ENCODE data around the gene PCP4L1. TPM values are rescaled to one million over a fixed set of nuclear protein-coding genes. Genes with fewer than 3 reads are reported as not detected.
"Not testable (repeated sequence)": the region's sequence is repeated elsewhere in the genome, so short reads cannot be mapped to it uniquely, and the experiment has no call there.

PCP4L1 gene
- total RNA-seq, 1 donor from 2014 or later, result 0.25 TPM

DNA sequence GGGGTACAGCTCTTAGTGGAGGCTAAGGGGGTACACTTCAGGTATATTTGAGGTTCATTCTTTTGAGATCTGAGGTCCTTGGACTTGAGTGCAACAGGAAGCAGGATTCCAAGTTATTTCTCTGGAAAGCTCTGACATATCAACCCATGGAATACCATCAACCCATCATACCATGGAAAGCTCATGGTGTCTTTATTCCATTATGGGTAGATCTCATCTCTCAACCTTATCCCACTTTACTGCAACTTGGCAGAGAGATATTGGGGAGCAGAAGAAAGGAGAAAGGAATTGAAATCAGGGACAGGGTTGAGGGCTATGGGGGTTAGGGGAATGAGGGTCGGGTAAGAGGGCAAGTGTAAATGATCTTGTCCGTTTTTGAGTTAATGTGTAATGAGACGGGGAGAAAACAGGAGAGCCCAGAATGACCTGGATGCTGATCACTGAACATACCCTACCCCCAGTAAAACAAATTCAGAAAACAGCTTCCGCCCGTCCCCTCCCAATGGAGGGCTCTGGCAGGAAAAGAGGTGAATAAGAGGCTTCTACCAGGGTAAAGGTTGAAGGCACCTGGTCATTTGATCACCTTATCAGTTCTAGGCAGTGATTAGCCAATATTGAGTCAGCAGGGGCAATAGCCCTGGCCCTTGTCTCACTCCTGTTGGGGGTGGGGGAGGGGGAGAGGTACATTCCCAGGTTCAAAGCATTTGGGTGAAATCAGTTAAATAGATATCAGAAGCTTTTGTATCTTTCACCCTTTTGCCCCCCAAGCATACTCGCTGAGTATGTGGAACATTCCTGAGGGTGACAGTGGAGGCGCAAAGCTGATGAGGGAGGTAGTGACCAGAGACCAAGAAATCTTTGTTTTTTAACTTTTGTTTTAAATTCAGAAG is 34.5 kb upstream of the PCP4L1 start:
- no peaks in the 10 kb centered on the region for H3K9me3 Mint-ChIP-seq
- no peak overlapping the region for H3K4me3 Mint-ChIP-seq
- H3K4me1 Mint-ChIP-seq, result peaks cover 20% of the 10 kb centered on the region
- DNase-seq (ENCODE audit: low spot score in 2 of 2, unreplicated experiment in 2 of 2), result no peak
- H3K27ac Mint-ChIP-seq, result no peak overlapping the region
- TF ChIP-seq, protein P1, sequence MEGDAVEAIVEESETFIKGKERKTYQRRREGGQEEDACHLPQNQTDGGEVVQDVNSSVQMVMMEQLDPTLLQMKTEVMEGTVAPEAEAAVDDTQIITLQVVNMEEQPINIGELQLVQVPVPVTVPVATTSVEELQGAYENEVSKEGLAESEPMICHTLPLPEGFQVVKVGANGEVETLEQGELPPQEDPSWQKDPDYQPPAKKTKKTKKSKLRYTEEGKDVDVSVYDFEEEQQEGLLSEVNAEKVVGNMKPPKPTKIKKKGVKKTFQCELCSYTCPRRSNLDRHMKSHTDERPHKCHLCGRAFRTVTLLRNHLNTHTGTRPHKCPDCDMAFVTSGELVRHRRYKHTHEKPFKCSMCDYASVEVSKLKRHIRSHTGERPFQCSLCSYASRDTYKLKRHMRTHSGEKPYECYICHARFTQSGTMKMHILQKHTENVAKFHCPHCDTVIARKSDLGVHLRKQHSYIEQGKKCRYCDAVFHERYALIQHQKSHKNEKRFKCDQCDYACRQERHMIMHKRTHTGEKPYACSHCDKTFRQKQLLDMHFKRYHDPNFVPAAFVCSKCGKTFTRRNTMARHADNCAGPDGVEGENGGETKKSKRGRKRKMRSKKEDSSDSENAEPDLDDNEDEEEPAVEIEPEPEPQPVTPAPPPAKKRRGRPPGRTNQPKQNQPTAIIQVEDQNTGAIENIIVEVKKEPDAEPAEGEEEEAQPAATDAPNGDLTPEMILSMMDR (IDR thresholded peaks at IDR 0.05; ENCODE audit: unreplicated experiment), result no peak
- H3K27me3 Mint-ChIP-seq (ENCODE audit: low read depth), result no peaks in the 10 kb centered on the region
- H3K36me3 Mint-ChIP-seq, result peaks cover 4% of the 10 kb centered on the region

DNA sequence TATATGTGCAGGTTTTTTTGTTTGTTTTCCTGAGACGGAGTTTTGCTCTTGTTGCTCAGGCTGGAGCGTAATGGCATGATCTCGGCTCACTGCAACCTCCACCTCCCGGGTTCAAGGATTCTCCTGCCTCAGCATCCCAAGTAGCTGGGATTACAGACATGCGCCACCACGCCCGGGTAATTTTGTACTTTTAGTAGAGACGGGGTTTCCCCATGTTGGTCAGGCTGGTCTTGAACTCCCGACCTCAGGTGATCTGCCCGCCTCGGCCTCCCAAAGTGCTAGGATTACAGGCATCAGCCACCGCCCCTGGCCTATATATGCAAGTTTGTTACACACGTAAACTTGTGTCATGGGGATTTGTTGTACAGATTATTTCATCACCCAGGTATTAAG is 33.9 kb upstream of the PCP4L1 start:
- not testable (repeated sequence) for H3K27me3 Mint-ChIP-seq (ENCODE audit: low read depth); H3K36me3 Mint-ChIP-seq; H3K4me3 Mint-ChIP-seq; H3K27ac Mint-ChIP-seq; DNase-seq (ENCODE audit: low spot score in 2 of 2, unreplicated experiment in 2 of 2); H3K9me3 Mint-ChIP-seq
- peaks cover 20% of the 10 kb centered on the region for H3K4me1 Mint-ChIP-seq

DNA sequence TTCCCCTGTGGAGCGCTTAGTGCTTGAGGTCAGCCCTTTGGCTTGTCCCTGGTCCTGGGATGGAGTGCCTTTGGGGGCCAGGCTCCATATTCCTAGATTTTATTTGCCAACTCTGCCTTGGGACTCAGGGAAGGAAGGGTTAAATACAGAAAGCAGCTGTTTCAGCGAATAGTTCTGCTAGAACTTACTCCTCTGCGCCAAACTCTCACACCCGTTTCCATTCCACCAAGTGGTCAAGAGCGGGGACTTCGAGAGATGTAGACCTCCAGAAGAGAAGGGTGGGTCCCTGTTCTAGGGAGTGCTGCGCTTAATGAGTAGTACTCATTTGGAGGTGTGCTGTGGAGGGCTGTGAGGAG is 33.4 kb upstream of the PCP4L1 start:
- Mint-ChIP-seq H3K36me3 (peaks cover 4% of the 10 kb centered on the region), H3K4me1 (peaks cover 20% of the 10 kb centered on the region), H3K9me3 (no peaks in the 10 kb centered on the region), H3K27me3 (ENCODE audit: low read depth) (no peaks in the 10 kb centered on the region), H3K27ac (peak overlapping the region; percentile 10), H3K4me3 (peak overlapping the region; percentile 99)
- TF ChIP-seq, protein P1 (IDR thresholded peaks at IDR 0.05; ENCODE audit: unreplicated experiment), result no peak
- no peak for DNase-seq (ENCODE audit: low spot score in 2 of 2, unreplicated experiment in 2 of 2)

DNA sequence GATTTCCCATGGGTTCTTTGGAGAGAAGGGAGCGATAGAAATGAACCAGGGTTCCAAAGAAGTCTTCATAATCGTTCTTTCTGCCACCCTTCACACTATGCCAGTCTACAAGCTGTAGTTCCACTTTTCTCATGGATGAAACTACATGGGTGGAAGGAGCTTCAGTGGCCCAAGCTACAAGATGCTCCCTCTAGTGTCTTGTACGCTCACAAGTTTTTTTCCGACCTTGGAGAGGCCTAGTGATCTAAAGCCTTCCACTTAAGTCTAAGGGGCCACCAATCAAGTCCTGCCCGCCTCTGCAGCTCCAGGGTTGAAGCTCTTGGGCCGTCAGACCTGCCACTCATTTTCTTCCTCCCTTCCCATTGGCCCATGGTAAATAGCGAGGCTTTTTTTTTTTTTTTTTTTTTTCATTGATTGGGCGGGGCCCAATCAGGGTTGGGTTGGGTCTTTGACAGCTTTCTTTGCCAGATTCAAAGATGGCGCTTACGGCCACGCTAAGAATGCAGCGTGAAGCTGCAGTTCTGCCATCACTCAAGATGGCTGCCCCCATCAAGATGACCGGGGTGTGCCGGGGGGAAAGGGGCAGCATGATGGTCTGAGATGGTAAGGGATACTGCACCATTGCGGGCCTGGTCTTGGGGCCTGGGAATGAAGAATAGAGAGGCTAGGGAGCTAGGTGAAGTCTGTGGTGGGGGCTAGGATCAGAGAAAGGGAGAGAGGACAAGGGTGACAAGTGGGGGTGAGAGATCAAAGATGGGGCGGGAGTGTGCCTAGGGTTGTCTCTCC is 32.8 kb upstream of the PCP4L1 start, which contains the start of gene TOMM40L:
Gene TOMM40L, plus strand, starts transcription at position 527 of the 786 bp plus-strand sequence. CDS start 430 bp downstream, outside the sequence.
- Mint-ChIP-seq H3K9me3 (no peaks in the 10 kb centered on the region), H3K27ac (peak within 1 kb of the TSS; percentile 93), H3K36me3 (peaks cover 4% of the 10 kb centered on the region), H3K27me3 (ENCODE audit: low read depth) (no peaks in the 10 kb centered on the region), H3K4me1 (peaks cover 20% of the 10 kb centered on the region), H3K4me3 (peak within 1 kb of the TSS; percentile 99)
- TF ChIP-seq, protein P1 (IDR thresholded peaks at IDR 0.05; ENCODE audit: unreplicated experiment), result no peak
- peak; percentile 68 to 81 for DNase-seq (ENCODE audit: low spot score in 2 of 2, unreplicated experiment in 2 of 2)

DNA sequence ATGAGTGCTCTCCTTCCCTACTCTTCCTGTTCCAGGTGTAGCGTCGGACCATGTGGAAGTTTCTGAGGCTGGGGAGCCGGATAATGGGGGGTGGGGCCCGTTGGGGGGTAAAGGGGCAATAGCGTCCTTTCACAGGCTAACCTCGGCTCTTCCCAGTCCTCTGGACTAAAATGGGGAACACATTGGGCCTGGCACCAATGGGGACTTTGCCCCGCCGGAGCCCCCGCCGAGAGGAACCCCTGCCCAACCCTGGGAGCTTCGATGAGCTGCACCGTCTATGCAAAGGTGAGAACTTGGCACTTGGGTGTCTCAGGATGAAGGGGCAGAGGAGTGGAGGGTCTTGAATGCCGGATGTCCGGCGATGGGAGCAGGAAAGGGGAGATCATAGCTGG is 32.2 kb upstream of the PCP4L1 start:
- H3K9me3 Mint-ChIP-seq, result no peaks in the 10 kb centered on the region
- H3K27ac Mint-ChIP-seq, result no peak overlapping the region
- TF ChIP-seq, protein P1 (IDR thresholded peaks at IDR 0.05; ENCODE audit: unreplicated experiment), result no peak
- peak overlapping the region; percentile 99 for H3K4me3 Mint-ChIP-seq
- peaks cover 4% of the 10 kb centered on the region for H3K36me3 Mint-ChIP-seq
- no peak for DNase-seq (ENCODE audit: low spot score in 2 of 2, unreplicated experiment in 2 of 2)
- no peaks in the 10 kb centered on the region for H3K27me3 Mint-ChIP-seq (ENCODE audit: low read depth)
- peaks cover 20% of the 10 kb centered on the region for H3K4me1 Mint-ChIP-seq

DNA sequence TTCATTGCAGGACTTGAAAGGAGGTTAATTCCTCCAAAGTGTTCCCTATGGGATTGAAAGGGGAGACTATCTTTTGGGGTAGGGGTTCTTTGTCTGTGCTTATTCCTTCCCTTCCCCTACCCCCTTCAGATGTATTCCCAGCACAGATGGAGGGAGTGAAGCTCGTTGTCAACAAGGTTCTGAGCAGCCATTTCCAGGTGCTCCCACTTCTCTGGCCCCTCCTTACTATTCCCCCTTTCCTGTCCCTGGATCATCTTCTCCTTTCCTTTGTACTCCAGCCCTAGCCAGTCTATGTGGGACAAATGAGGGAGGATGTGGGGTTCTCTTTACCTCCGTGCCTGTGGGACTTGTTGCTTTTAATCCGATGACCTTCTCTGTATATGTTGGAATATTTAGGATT is 31.8 kb upstream of the PCP4L1 start:
- Mint-ChIP-seq H3K4me1 (peaks cover 20% of the 10 kb centered on the region), H3K36me3 (peaks cover 4% of the 10 kb centered on the region), H3K4me3 (peak overlapping the region; percentile 99), H3K9me3 (no peaks in the 10 kb centered on the region), H3K27me3 (ENCODE audit: low read depth) (no peaks in the 10 kb centered on the region), H3K27ac (no peak overlapping the region)
- TF ChIP-seq, protein P1 (IDR thresholded peaks at IDR 0.05; ENCODE audit: unreplicated experiment), result no peak
- DNase-seq (ENCODE audit: low spot score in 2 of 2, unreplicated experiment in 2 of 2), result no peak
